ENCODE results near the gene C18orf63.

GRCh38 chr18:74377776-74378175 lies 62.1 kb downstream of the C18orf63 start:
- TF ChIP-seq CTCF (IDR thresholded peaks at IDR 0.05; ENCODE audit: low read depth, low read length, missing input control) (no peak), ATF3 (IDR thresholded peaks at IDR 0.05) (no peak), RAD21 (IDR thresholded peaks at IDR 0.05) (no peak), YY1 (IDR thresholded peaks at IDR 0.05) (no peak), JUND (IDR thresholded peaks at IDR 0.05) (no peak), TAF1 (conservative IDR thresholded peaks at IDR 0.05) (no peak)
- TF ChIP-seq, protein P1, sequence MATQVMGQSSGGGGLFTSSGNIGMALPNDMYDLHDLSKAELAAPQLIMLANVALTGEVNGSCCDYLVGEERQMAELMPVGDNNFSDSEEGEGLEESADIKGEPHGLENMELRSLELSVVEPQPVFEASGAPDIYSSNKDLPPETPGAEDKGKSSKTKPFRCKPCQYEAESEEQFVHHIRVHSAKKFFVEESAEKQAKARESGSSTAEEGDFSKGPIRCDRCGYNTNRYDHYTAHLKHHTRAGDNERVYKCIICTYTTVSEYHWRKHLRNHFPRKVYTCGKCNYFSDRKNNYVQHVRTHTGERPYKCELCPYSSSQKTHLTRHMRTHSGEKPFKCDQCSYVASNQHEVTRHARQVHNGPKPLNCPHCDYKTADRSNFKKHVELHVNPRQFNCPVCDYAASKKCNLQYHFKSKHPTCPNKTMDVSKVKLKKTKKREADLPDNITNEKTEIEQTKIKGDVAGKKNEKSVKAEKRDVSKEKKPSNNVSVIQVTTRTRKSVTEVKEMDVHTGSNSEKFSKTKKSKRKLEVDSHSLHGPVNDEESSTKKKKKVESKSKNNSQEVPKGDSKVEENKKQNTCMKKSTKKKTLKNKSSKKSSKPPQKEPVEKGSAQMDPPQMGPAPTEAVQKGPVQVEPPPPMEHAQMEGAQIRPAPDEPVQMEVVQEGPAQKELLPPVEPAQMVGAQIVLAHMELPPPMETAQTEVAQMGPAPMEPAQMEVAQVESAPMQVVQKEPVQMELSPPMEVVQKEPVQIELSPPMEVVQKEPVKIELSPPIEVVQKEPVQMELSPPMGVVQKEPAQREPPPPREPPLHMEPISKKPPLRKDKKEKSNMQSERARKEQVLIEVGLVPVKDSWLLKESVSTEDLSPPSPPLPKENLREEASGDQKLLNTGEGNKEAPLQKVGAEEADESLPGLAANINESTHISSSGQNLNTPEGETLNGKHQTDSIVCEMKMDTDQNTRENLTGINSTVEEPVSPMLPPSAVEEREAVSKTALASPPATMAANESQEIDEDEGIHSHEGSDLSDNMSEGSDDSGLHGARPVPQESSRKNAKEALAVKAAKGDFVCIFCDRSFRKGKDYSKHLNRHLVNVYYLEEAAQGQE (IDR thresholded peaks at IDR 0.05) = no peak

Measured in liver (tissue), 3 donors.